RWPE2 (cell line): ENCODE results near the gene MARVELD1.
A peak's percentile ranks its signal among the peaks of the same experiment; 100 is the strongest.

Experiments used
- ATAC-seq: fragments of 200-7000 bp; cut with Tn5 transposase; 3 replicates; pipeline ENCODE4 v1.9.1; 2021; ENCODE audit warnings: low read depth
- DNase-seq: peaks from one replicate; pipeline ENCODE4 v3.0.0-alpha.2; 2020; ENCODE audit warnings: low spot score
- H3K27ac ChIP-seq: fragments of 450-650 bp; 2 replicates; pipeline ENCODE4 v1.5.1; 2017; ENCODE audit warnings: mild to moderate bottlenecking; ENCODE audit not compliant: poor library complexity, severe bottlenecking
- H3K27me3 ChIP-seq: fragments of 250-450 bp; sonication (Bioruptor Pico); 2 replicates; pipeline ENCODE4 v1.5.1; 2021; ENCODE audit warnings: mild to moderate bottlenecking, moderate library complexity; ENCODE audit not compliant: insufficient read depth, poor library complexity, severe bottlenecking
- H3K36me3 ChIP-seq: fragments of 250-450 bp; sonication (Bioruptor Pico); 2 replicates; pipeline ENCODE4 v1.5.1; 2020; ENCODE audit warnings: low read depth, mild to moderate bottlenecking, moderate library complexity
- H3K4me1 ChIP-seq: fragments of 250-450 bp; sonication (Bioruptor Pico); 2 replicates; pipeline ENCODE4 v1.5.1; 2021; ENCODE audit warnings: mild to moderate bottlenecking, moderate library complexity; ENCODE audit not compliant: insufficient read depth, poor library complexity, severe bottlenecking
- H3K4me3 ChIP-seq: fragments of 250-450 bp; sonication (Bioruptor Pico); 2 replicates; pipeline ENCODE4 v1.5.1; 2021; ENCODE audit warnings: mild to moderate bottlenecking, moderate library complexity; ENCODE audit not compliant: severe bottlenecking
- H3K9me3 ChIP-seq: fragments of 250-450 bp; sonication (Bioruptor Pico); 2 replicates; pipeline ENCODE4 v1.5.1; 2021; ENCODE audit warnings: mild to moderate bottlenecking, moderate library complexity; ENCODE audit not compliant: severe bottlenecking
- CTCF ChIP-seq: fragments of 450-650 bp; IDR thresholded peaks from one replicate; pipeline ENCODE4 v1.5.1; 2017; ENCODE audit warnings: mild to moderate bottlenecking, moderate library complexity; ENCODE audit not compliant: poor library complexity, severe bottlenecking

MARVELD1 gene

GRCh38 chr10:97686301-97686961 is 27.1 kb upstream of the MARVELD1 start:
- Histone ChIP-seq H3K27ac (peak overlapping the region; percentile 86), H3K4me1 (peaks cover 42% of the 10 kb centered on the region), H3K36me3 (peaks cover 41% of the 10 kb centered on the region), H3K27me3 (no peaks in the 10 kb centered on the region), H3K4me3 (peak overlapping the region; percentile 72), H3K9me3 (no peaks in the 10 kb centered on the region)
- DNase-seq, result no peak
- peak; percentile 0; the same call in 1 of the 3 replicates for ATAC-seq
- TF ChIP-seq CTCF, result no peak

- H3K4me3 ChIP-seq, result peak within 1 kb of the TSS; percentile 72
These were observed 26.4 kb upstream of the MARVELD1 start, which contains the start of gene AVPI1 for GRCh38 chr10:97686962-97687784. Gene AVPI1, minus strand, starts transcription at chr10:97687241. Its CDS starts 7,336 bp downstream, at chr10:97679905.

GRCh38 chr10:97687785-97688781 is 25.4 kb upstream of the MARVELD1 start:
- Histone ChIP-seq H3K9me3 (no peaks in the 10 kb centered on the region), H3K27ac (peak overlapping the region; percentile 86), H3K27me3 (no peaks in the 10 kb centered on the region), H3K4me1 (peaks cover 37% of the 10 kb centered on the region), H3K4me3 (no peak overlapping the region), H3K36me3 (peaks cover 28% of the 10 kb centered on the region)
- TF ChIP-seq CTCF, result no peak
- ATAC-seq, result no peak
- DNase-seq, result no peak

More at GRCh38 chr10:97686962-97687784, 26.4 kb upstream of the MARVELD1 start, which contains the start of gene AVPI1:
- no peaks in the 10 kb centered on the region for H3K27me3 ChIP-seq
- ATAC-seq, result peak; percentile 70
- peak; percentile 97 for DNase-seq
- TF ChIP-seq CTCF, result no peak
- peaks cover 37% of the 10 kb centered on the region for H3K36me3 ChIP-seq
- H3K4me1 ChIP-seq, result peaks cover 42% of the 10 kb centered on the region
- H3K9me3 ChIP-seq, result no peaks in the 10 kb centered on the region
- H3K27ac ChIP-seq, result peak within 1 kb of the TSS; percentile 86

GRCh38 chr10:97689559-97690020 is 23.9 kb upstream of the MARVELD1 start:
- no peaks in the 10 kb centered on the region for H3K27me3 ChIP-seq
- H3K4me1 ChIP-seq, result peaks cover 36% of the 10 kb centered on the region
- peak; percentile 85 for DNase-seq
- peak; percentile 70 for ATAC-seq
- no peak for TF ChIP-seq CTCF
- peaks cover 18% of the 10 kb centered on the region for H3K36me3 ChIP-seq
- H3K27ac ChIP-seq, result peak overlapping the region; percentile 86
- no peaks in the 10 kb centered on the region for H3K9me3 ChIP-seq
- no peak overlapping the region for H3K4me3 ChIP-seq
